Hematopoietic multipotent progenitor cell treated with erythropoietin and hydrocortisone succinate and interleukin-3 and kit ligand, for 4 days (in vitro differentiated cells): ENCODE measurements around the gene DLGAP1.
"Not testable (repeated sequence)": the region's sequence is repeated elsewhere in the genome, so short reads cannot be mapped to it uniquely, and the experiment has no call there.

ENCODE experiments used
- DNase-seq: peaks from one replicate; pipeline ENCODE4 v3.0.0-alpha.2; 2015

DLGAP1 gene

GRCh38 chr18:4063545-4063944 lies 391.6 kb downstream of the DLGAP1 start:
- no peak for DNase-seq

DNA sequence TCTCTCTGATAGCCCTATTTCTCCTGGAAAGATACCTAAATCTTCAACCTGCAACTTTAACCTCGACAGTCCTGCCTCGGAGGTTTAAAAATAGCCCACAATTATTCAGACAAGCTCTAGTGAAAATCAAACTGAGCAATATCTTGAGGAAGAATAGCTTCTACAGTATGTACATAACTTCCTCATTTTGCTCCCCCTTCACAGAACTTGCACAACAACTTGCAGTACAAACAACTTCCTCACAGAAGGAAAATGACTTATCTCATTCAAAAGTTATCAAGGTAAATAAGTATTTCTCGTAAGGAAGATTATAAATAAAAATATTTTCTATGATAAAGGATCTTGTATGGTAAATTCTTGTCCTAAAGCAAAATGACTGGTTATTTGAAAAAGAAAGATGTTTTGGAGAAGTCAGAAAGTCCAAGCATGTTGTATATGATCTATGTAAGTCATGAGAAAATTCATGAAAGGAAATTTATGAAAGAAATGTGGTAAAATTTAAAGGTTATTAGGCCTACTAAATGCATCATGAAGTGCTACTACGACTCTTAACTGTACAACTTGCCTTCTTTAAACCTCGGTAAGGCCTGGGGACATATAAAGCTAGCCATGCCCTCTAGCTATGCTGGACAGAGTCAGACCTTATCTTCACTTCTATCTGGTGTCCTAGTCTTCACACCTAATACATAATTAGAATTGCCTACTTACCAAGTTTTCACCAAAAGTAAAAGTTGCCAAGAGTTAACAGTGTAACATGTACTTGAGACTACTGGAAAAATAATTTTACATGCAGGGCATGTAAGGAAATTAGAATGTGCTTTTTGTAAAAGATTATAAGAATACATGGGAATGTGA lies 394.5 kb downstream of the DLGAP1 start:
- DNase-seq = peak; percentile 68

DNA sequence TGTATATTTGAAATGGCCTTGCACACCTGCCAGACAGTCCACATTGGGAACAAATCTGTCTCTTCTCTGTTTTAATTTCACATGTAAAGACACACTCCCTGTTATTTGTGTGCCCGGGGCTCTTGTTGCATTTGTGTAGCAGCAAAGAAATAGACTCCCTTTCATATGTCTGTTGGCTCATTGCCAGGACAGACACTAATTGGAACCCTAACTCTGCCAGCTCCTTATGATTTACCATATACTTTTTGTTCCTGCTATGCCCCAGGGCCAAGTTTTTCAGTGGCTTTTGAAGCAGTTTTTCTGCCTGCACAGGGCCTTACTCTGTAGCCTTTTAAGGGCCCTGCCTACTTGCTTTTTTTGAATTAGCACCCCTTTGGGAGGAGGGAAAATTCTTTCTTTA lies 396.9 kb downstream of the DLGAP1 start:
- no peak for DNase-seq

DNA sequence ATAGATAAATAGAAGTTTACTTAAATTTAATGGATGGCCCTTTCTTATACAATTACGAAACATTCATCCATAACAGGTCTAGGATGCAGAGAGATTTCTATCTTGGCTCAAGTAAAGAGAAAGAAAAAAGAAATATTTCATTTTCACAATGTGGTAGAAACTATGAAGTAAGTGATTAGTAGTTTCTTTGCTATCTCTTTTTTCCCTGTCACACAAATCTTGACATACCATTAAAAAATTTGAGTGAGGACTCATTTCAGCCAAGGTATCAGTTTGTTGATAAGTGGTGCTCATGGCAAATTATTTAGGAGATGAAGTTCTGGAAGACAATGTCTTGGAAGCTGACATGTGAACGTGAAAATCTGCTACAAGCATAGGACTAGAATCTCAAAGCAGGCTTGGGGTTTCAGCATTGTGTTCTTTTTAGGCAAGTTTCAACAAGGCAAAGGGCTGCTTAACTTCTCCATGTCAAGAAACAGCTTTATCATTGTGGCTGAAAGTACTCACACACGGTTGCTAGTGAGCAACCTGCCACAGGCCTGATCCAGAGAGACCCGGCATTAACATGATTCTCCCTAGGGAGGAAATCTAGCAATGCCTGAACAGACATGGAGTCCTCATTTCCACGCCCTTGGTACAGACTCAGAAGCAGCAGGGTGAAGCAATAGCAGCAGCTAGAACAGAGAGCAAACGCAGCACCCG lies 414.6 kb downstream of the DLGAP1 start:
- DNase-seq = no peak

DNA sequence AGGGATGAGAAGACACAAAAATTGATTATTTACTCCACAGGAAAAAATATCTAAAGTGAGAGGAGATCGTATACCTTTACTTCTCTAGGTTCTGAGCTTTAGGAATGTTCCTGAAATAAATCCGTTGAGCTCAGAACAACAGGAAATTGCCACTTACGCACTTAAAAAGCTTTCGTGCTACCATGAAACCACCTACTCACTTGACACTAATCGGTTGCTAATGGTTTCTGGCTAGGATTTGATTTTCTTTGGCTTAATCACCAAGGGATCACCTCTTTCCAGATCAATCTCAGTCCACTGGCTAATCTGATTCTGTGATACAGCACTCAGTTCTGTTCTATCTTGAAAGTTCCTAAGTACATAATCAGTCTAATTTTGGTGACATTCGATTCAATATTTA lies 419.6 kb downstream of the DLGAP1 start:
- no peak for DNase-seq

- DNase-seq = not testable (repeated sequence)
Measured at GRCh38 chr18:4034815-4035214, 420.3 kb downstream of the DLGAP1 start.

DNA sequence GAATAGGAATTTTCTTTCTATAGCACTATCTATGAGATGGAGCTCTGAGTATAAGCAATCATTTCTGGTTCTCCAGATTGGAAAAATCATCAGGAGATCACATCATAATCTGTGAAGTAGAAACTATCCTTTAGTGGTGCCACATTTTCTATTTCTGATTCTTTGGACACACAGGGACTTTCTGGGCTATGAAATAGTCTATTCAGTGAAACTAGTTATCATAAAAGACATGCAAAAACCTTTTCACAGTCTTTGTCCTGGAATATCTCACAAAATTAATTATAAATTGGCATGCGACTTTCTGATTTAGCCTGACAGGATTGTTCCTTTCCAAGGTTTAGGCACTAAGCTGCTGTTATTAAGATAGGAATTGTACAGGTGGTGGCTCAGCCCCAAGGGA lies 428.6 kb downstream of the DLGAP1 start:
- no peak for DNase-seq

DNA sequence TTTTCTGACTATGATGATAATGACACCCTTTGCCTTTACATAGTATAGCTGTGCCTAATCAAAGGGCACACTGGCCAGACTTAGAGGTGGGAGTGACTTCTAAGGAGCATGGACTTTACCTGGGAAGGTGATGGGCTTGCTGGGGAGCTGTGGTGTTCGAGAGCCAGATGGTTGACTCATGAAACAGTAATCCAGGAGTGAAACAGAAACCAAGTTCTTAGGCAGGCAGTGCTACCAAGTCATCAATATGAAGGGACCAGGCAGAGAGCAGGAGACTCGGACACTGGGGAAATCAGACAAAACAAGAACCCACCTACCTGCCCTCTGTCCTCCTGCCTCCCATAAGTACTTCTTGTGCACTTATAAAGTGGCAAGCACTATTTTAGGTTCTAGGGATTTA lies 430.4 kb downstream of the DLGAP1 start:
- no peak for DNase-seq

- not testable (repeated sequence) for DNase-seq
Measured at GRCh38 chr18:4022749-4023148, 432.4 kb downstream of the DLGAP1 start.

- DNase-seq = peak; percentile 13
Measured at GRCh38 chr18:4020026-4020425, 435.1 kb downstream of the DLGAP1 start.

- DNase-seq = peak; percentile 81
Measured at GRCh38 chr18:4017480-4017879, 437.6 kb downstream of the DLGAP1 start.

DNA sequence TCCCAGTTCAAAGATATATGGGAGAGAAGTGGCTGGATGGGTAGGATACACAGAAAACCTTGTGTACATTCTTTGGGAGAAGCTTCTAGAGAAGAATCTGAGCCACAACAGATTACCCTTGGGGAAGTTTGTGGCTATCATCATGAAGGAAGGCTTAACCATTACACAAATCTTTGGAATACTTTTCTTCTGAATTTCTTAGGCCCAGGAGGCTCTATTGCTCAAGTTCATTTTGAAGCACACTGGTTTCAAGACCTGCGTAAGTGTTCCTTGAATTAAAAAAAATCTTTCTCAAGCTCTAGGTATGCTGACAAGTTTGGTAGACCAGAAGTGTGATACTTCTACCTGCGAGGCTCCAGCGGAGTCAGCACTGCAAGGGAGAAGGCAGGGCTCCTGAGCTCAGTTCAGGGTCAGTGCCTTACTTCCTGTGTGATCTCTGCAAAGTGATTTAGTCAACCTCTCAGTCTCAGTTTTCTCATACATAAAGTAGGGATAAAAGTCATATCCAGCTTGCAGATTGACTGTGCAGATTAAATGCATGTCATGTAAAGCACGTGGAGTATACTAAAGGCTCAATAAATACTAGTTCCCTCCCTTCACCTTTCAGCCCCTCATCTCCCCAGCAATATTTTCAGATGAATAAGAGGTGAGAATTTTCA lies 438.6 kb downstream of the DLGAP1 start:
- no peak for DNase-seq

GRCh38 chr18:4007846-4008245 lies 447.3 kb downstream of the DLGAP1 start:
- DNase-seq = no peak

DNA sequence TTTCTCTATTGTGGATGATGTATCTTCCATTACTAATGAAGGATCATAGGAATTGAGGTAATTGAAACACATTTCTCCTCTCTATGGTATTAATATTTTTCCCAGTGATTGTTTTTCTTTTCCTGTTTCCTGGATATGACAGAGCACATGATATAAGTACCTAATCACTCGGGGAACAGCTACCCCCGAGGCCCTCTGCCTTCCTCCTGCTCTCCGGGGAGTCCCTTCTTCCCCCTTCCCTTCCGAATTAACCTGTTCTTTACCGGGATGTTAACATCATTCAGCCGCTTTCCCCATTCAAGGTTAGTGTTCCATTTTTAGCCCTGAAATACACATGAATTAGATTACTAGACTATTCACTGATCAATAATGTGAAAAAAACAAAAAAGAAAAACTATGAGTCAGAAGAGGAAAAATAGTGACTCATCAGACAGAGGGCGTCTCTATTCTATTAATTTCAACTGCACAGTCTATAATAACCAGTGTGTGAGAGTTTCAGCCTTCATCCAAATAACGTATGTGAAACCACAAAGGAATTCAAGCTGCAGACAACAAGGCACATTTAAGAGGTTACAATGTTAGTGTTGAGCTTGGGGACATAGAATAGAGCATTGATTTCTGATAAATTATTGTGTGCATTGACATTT lies 450.8 kb downstream of the DLGAP1 start:
- no peak for DNase-seq

- peak; percentile 84 for DNase-seq
Measured at GRCh38 chr18:3998698-3999333, 456.3 kb downstream of the DLGAP1 start.

- DNase-seq = peak; percentile 94
Measured at GRCh38 chr18:3995476-3996102, 459.5 kb downstream of the DLGAP1 start.

DNA sequence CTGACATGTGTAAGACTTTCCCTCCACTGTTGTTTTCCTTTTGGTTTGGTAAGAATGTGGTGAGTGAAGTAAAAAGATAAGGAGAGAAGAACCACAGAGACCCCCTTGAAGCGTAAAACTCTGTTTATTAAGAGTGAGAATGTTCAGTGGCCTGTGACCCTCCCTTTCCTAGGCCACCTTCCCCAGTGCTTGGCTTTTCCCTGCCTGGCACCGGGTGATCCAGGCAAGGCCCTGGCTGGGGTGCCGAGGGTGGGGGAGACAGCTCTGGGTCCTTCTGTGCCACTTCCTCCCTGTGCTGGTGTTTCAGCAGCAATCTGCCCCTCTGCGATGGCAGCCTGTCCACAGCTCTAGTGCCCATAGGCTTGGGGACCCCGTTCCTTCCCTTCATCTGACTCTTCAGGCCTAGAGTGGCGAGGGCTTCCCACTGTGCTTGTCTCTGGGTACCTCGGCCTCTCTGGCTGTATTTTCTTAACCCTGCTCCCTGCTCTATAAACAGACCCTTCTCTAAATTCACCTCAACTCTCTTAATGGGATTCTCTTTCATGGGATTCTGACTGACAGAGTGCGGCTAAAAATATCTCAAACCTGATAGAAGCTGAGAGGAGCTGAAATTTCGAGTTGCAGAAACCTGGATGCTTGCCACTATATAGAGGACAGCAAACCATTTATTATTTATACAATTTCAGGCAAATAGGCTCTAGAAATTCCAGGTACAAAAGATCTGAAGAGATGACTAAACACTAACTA lies 461.0 kb downstream of the DLGAP1 start:
- DNase-seq = peak; percentile 87

DNA sequence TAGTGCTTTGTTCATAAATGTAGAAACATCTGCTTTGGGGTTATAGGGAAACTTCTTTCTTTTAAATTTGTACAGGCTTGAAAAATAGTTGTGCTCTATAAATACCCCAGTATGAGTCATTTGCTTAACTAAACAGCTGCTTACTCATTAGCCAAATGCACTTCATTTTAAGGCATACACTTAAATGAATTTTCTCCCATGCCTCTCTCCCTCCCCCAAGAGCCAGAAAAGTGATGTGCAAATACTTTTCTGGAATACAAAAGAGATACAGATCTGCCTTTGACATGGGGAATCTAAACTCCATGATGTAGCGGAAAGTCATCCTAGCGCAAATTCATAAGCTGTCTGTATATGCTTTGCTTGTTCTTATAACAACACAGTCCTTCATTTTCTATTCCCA lies 469.4 kb downstream of the DLGAP1 start:
- DNase-seq = peak; percentile 39

- DNase-seq = peak; percentile 30
Measured at GRCh38 chr18:3985020-3985419, 470.1 kb downstream of the DLGAP1 start.

DNA sequence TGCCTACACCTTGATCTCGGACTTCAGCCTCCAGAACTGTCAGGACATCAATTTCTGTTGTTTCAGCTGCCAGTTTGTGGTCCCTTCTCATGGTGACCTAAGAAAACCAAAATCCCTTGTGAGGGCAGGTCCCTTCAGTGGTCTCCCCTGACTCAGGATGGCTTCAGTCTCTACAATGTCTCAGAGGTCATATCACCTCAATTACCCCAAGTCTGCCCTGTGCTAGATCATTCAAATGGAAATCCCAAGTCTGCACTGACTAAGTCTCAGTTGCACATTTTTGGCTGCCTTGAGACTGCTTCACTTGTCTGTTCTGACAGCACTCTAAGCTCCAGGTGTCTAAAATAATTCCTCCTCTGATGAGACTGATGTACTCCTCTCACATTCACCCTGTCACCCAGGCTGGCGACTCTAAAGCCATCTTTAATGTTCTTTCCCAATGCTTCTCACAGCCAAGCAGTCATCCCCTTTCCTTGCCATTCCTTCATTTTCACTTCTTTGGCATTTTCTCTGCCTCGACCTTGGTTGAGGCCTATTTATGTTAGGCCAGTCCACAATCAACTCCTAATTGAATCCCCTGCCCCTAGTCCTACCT lies 470.8 kb downstream of the DLGAP1 start:
- DNase-seq = peak; percentile 31

- peak; percentile 92 for DNase-seq
Measured at GRCh38 chr18:3983351-3983969, 471.6 kb downstream of the DLGAP1 start.
